Uterine smooth muscle cell (primary cell): Measurements from ENCODE around the gene SCP2. TPM values are rescaled to one million over a fixed set of nuclear protein-coding genes. Genes with fewer than 3 reads are reported as not detected.

Experiments
- total RNA-seq: library from RNA; depleted of rRNA; stranded (reverse); fragments of >200 nt; gene quantifications from 2 replicates; pipeline ENCODE4 v1.2.3, GENCODE V29; 2014

SCP2 gene
- total RNA-seq: 167 and 245 TPM in 2 replicates

GRCh38 chr1:52927212-52928014 is at the start of gene SCP2:
Gene SCP2, plus strand, starts transcription at chr1:52927276. Its CDS starts 121 bp downstream, at chr1:52927397.

GRCh38 chr1:53061859-53062707 is 135.0 kb downstream of the SCP2 start, which contains the start of gene PODN:
Gene PODN, plus strand, starts transcription at chr1:53062213. Its CDS starts 7,643 bp downstream, at chr1:53069856.

Other genes with a start within 250 kb of the SCP2 start
- 15.5 and 18.0 TPM in 2 replicates for gene COA7, start 228.9 kb upstream of the SCP2 start, total RNA-seq
- gene ZYG11B, start 200.8 kb upstream of the SCP2 start, total RNA-seq: 58.9 and 63.9 TPM in 2 replicates
- 0.50 and 2.0 TPM in 2 replicates for gene ZYG11A, start 84.5 kb upstream of the SCP2 start, total RNA-seq
- gene ECHDC2, start 5.5 kb upstream of the SCP2 start, total RNA-seq: 29.9 and 42.2 TPM in 2 replicates
- 5.6 and 35.1 TPM in 2 replicates for gene PODN, start 134.9 kb downstream of the SCP2 start, total RNA-seq
- gene SLC1A7, start 215.4 kb downstream of the SCP2 start, total RNA-seq: 0.12 TPM in 1 of 2 replicates, not detected in the other